H1 (cell line): ENCODE measurements around the gene PMF1. TPM values are rescaled to one million over a fixed set of nuclear protein-coding genes. Genes with fewer than 3 reads are reported as not detected.

ENCODE experiments used
- HDAC6 ChIP-seq: IDR thresholded peaks from one replicate; pipeline ENCODE4 v1.7.1; 2012; ENCODE audit warnings: low read depth, mild to moderate bottlenecking, inconsistent platforms, low read length, moderate library complexity
- RBBP5 ChIP-seq: IDR thresholded peaks from 2 replicates; pipeline ENCODE4 v1.7.1; 2012; ENCODE audit warnings: low read depth, mild to moderate bottlenecking, inconsistent platforms, low read length, moderate library complexity, borderline replicate concordance
- SIN3A ChIP-seq, 2 experiments: IDR thresholded peaks in 1 of 2; conservative IDR thresholded peaks in 1 of 2; 2 replicates each; pipeline ENCODE4 v1.6.1; 2011 to 2012; ENCODE audit warnings: low read length in 2 of 2, improper control_type of control experiment in 1 of 2, low read depth in 1 of 2, mild to moderate bottlenecking in 1 of 2
- SIX5 ChIP-seq: IDR thresholded peaks from 2 replicates; pipeline ENCODE4 v1.6.1; 2011; ENCODE audit warnings: mild to moderate bottlenecking, low read depth, low read length
- TCF12 ChIP-seq: IDR thresholded peaks from 2 replicates; pipeline ENCODE4 v1.6.1; 2011; ENCODE audit warnings: low read depth, mild to moderate bottlenecking, low read length
- ZNF274 ChIP-seq: IDR thresholded peaks from 2 replicates; pipeline ENCODE4 v1.7.0; 2012; ENCODE audit warnings: low read length, borderline replicate concordance; ENCODE audit errors: extremely low read depth
- polyA plus RNA-seq, 7 experiments: library from polyadenylated mRNA; depleted of rRNA in 3 of 7; stranded (reverse) in 5 of 7; unstranded in 2 of 7; fragments of >200 nt in 5 of 7; fragments of 200-250 nt in 2 of 7; gene quantifications; 1 replicate in 5 of 7; 2 replicates in 1 of 7; 4 replicates in 1 of 7; pipeline versions ENCODE4 v1.2.1 to v1.2.3, GENCODE V29; 2011 to 2013; ENCODE audit warnings: missing spikeins in 2 of 7, mixed read lengths in 2 of 7
- total RNA-seq: library from RNA; stranded (reverse); fragmentation: NEBNext Ultra II Directional; extraction: Animal tissue kit (Norgen Biotek cat#: 25700); gene quantifications from 2 replicates; pipeline ENCODE4 v1.2.1, GENCODE V29; 2021

PMF1 gene
- total and polyA plus RNA-seq, 2 of the 8 experiments (the other 6 are each of a cell fraction or from before 2014, with no cell fraction given) = 113 to 296 TPM

- no peak for TF ChIP-seq TCF12
- TF ChIP-seq SIN3A (conservative IDR thresholded peaks at IDR 0.05 in 1 of 2, IDR thresholded peaks at IDR 0.05 in 1 of 2; ENCODE audit: low read depth in 1 of 2, low read length in 2 of 2) = no peak
- TF ChIP-seq SIX5 = no peak
- TF ChIP-seq RBBP5 = no peak
- TF ChIP-seq HDAC6 = no peak
- TF ChIP-seq ZNF274 = no peak
- TF ChIP-seq, all 59 proteins: peak for 0
These were observed 17.1 kb downstream of the PMF1 start (continued) for GRCh38 chr1:156229809-156230472.
